GM21825 (cell line): Measurements from ENCODE around the gene CHMP2B.
"Not testable (repeated sequence)": the region's sequence is repeated elsewhere in the genome, so short reads cannot be mapped to it uniquely, and the experiment has no call there.

Experiments used
- ATAC-seq: cut with Tn5 transposase; IDR thresholded peaks from one replicate; pipeline ENCODE4 v1.9.1; 2021; ENCODE audit warnings: mild to moderate bottlenecking, moderate library complexity; ENCODE audit not compliant: unreplicated experiment

The CHMP2B gene

DNA sequence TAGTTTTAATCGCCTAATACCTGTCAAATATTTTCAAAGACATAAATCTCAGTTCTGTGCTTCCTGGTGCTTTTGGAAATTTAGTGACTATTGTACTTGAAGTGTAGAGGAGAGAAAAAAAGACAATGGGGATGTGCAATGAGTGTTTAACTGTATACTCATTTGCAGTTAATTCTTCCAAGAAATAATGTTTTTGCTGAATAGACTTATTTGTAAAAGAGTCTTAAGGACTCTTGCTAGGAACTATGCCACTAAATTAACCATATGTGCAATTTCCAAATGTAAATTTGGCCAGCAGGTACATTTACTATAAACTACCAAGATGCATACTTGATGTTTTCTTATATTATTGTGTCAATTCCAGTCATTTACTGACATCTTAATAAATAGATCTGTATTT lies 2.0 kb downstream of the CHMP2B start:
- ATAC-seq = no peak

DNA sequence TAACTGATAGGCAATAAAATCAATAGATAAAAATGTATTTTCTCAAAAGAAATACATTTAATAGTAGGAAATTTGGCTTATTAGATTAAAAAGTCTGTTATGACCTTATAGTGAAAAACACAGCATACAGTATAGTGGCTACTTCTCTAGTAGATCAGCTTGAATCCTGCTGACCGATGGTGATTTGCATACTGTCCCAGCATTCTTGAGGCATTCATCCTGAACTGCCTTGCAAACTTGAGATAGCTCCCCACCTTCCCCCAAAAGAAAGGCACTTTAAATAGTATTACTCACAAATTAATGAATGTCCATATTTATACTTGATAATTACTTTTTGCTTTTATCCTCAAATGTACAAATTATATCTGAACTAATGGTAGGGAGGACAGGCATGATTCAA lies 6.7 kb downstream of the CHMP2B start:
- ATAC-seq = no peak

DNA sequence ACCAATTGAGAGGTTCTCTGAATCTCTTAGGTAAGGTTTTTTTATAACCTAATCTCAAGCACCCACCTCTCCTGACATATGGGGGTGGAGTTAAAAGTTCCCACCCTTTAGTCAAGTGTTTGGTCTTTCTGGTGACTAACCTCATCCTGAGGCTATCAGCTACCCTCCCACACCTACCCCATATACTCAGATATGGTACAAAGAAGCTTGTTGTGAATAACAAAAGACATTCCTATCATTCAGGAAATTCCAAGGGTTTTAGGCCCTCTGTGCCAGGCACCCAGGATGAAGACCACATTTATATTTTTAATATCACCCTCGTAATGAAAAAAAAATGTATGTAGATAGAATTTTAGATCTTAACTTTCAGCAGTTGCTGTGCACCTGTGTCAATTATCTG lies 9.0 kb downstream of the CHMP2B start:
- ATAC-seq = no peak

DNA sequence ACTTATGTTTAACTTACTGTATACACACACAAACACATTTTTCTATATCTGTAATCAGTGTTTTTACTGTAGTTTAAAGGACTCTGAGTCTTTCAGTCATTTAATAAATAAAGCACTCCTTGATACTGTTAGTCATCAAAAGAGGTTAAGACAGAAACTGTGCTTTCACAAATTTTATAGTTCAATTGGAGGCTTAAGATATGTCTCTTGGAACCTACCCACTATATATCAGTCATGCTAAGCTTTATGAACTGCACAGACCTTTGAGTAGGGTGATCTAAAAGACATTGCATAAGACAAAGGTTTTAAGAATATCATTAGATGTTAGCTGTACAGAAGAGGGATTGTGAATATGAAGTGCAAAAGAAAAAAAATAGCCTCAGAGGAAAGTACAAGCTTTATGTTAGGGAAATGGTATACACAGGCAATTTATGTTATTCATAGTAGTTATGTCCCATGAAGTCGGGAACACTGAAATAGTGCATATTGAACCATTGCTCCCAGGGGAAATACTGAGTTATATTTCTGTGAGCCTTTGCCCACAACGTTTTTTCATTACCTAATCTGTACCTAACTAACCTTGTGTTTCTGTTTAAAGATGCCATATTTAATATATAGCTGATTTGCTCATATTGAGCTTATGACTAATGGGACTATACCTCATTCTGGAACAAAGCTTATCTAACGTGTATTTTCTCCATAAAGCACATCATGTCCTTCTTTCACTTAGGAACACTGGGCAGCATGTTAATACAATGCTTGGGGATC lies 19.7 kb downstream of the CHMP2B start:
- ATAC-seq = no peak

DNA sequence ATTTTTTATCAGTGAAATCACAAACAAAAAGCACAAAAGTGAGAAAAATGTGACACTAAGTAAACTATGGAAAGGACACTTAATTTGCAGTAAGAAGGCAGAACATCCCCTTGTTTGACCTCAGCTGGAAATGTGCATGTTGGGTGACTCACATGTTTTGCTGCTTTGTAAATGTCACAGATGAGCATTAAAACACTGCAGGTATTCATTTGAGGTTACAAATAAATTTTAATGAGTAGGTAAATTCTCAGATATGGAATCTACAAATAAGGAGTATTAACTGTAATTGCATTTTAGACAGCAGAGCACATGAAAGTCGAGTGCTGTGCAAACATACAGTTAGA lies 20.3 kb downstream of the CHMP2B start:
- ATAC-seq = no peak

DNA sequence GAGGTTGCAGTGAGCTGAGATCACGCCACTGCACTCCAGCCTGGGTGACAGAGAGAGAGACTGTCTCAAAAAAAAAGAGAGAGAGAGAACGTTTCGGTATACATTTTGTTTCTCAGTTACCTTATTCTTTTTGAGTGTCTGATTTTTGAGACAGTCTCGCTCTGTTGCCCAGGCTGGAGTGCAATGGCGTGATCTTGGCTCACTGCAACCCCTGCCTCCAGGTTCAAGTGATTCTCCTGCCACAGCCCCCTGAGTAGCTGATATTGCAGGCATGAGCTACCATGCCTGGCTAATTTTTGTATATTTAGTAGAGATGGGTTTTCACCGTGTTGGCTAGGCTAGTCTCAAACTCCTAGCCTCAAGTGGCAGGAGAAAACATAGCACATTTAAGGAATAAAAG lies 21.1 kb downstream of the CHMP2B start:
- not testable (repeated sequence) for ATAC-seq

DNA sequence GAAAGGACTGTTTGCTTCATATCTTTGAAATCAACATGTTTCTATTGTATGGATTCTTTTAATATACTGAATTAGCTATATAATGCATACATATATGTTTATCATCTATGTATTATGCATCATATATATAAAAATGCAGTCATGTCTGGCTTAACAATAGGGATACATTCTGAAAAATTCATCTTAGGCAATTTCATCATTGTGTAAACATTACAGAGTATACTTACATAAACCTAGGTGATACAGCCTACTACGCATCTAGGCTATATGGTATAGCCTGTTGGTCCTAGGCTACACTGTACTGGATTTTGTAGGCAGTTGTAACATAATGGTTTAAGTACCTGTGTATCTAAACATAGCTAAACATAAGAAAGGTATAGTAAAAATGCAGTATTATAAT lies 21.7 kb downstream of the CHMP2B start:
- ATAC-seq = no peak

DNA sequence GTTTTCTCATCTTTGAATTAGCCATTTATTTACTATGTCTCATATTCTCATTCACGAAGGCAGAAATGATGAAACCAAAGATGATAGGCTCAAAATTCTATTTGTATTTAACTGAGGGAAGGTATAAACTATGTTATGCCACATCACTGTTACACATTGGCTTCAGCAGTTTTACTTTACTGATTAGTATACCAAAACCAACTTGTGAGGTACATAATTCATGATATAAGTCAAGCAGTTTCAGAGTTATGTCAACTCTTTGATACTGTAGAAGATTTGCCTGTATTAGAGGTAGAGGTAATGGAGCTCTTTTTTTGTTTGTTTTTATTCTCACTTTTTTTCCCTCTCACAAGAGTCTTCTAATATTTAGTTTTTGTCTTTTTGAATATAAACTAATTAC lies 22.9 kb downstream of the CHMP2B start:
- ATAC-seq = no peak

DNA sequence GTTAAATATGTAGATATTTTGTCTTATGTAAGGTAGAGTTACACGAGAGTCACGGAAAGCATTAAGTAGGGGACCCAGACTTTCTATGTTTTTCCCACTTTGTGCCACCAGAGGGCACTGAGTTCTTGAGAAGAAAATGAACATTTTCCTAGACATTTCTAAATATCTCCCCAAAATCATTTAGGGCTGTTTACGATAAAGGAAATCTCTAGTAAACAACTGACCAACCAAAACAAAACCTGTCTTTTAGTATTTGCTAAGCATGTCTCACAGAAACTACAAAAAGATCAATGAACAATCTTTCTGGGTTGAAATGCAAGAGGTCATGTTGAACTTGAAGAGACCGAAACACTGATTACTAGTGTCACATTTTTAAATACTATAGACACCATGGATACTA lies 33.2 kb downstream of the CHMP2B start:
- ATAC-seq = no peak

DNA sequence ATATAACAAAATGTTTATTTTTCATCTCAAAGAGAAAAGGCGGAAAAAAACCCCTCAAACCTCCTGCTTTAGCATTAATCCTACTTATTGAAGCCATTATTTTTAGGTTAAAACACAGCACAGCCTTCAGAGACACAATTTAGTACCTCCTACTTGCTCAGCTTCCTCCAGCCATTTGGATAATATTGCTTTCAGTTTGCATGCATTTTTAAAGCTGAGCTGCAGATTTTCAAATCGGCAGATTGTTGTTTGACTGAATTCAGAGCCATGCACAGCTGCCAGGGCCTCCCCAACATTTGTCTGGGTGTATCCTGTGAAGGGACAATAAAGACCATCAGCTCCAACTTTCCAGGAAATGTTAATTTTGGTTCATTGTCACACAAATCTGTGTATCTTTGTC lies 34.8 kb downstream of the CHMP2B start:
- ATAC-seq = no peak

DNA sequence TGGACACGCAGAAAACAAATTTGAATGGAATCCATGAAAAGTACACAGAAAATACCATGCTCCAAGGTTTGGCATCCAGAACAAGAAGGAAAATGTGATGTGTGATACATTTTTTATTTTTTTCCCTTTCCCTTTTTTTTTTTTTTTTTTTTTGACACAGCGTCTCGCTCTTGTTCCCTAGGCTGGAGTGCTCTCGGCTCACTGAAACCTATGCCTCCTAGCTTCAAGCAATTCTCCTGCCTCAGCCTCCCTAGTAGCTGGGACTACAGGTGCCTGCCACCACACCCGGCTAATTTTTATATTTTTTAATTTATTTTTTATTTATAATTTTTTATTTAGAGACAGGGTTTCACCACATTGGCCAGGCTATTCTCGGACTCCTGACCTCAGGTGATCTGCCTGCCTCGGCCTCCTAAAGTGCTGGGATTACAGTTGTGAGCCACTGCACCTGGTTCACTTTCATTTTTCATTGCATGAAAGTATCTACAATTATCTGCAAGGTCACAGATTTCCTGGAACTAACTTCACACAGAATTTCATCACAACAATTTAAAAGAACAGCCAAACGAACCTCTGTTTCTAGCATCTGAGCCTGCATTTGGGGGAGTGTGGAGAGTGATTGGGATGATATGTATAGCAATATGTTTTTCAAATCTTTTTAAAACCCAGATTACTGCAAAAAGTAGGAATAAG lies 41.0 kb downstream of the CHMP2B start:
- no peak for ATAC-seq

DNA sequence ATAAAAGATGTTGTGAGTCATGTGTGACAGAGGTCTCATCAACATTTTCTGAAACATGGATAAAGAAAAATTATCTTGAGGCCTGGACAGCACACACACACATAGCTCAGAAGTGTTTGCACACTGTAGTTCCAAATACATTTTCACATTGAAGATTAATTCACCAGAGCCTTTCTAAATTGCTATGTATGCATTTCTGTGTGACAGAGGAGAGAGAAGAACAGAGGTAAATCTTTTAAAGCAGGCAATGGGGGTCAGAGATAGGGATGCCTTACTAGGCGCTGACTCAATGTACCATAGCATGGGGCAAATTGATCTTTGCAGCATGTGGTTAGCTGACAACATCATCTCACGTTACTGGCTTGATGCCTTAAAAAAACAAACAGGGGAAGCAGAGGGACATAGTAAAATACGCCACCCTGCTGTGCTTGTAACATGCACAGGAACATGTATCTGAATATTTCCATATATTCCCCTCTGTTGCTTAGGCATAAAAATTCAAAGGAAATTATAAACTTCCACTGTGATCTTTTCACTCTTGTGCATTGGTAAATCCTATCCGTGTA lies 41.6 kb downstream of the CHMP2B start:
- no peak for ATAC-seq

DNA sequence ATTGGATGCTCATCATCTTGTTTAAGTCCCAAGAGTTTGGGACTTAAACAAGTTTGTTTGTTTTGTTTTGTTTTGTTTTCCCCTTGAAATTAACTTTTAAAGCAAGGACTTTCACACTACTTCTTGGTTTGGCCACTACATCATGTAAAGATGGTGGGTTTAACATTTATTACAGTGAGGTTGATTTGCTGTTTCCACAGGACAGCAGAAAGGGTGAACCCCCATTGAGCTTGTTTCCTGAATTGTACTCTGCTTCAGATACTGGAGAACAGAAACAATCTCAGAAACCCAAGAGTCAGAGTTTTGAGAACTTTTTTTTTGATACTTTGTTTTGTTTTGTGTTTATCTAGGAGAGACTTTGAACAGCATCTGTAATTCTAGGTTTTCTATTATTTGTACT lies 42.6 kb downstream of the CHMP2B start:
- ATAC-seq = no peak

DNA sequence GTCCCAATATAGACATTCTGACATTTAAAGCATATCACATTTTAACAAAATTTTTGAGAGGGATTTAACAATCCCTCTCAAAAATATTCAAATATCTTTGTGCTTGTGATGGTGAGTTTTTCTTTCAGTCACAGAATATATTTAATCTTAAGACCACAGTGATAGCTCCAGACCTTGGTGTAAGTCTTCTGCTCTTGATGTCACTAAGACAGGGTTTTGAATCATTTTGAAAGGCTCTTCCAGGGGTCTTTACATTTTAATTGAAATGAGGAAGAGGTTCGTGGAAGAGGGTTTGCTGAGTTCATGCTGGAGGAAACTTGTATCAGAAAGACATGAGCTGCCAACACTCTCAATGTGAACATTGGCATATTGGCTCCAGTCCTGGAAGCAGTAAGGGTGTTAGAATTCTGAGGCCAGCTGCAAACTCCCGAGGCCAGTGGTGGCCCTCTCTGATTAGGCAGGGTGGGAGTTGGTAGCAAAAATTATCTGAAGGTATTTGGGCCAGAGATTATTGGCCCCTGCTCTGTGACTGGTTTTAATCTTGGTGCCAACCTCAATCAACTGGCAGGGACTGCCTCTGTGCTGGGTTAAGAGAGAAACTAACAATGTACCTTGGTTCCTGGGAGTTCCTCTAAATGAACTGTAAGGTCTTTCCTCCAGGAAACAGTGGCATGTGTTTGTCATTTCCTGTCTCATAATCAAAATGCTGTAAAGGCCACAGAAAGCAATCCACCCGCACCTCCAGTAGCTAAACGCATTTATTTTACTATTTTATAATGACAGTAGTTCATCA lies 44.0 kb downstream of the CHMP2B start:
- ATAC-seq = no peak

DNA sequence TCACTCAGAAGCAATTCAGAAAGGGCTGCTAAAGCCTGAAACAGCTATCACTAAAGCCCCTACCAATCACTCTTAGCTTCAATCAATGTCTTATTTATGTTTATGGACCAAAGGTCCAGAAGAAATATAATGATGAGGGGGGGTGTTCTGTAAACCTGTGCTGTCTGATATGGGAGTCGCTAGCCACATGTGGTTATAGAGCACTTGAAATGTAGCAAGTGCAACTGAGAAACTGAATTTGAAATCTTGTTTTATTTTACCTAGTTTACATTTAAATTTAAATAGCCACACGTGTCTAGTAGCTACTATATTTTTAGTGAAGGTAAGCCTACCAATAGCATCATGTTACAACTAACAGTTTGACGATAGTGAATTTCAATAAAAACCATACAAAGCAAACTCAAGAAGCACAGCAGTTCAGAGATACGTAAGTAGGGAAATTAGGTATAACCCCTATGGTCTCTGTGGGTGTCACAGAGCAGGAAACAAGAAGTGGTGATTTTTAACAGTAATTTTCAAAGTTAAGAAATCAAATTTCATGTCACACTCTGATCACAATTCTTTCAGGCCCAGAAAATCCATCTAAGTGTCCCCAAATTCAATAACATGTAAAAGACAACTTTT lies 45.7 kb downstream of the CHMP2B start:
- ATAC-seq = peak; percentile 78

DNA sequence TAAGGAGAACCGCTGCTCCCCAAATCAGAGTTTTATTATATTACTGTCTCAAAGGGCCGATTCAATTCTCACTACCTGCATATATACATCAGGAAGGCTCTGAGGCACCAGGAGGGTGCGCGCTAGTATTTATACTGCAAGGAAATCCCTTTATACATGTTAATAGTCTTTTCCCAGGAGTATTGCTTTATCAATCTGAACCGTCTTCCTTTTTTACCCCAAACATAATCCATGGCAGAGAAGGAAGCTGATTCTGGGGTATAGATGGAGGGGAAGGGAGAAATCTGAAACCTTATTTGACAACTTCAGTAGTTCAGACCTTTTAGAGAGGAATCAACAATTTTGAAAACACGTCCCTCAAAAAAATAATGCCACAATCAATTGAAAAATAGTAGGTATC lies 49.4 kb downstream of the CHMP2B start, which contains the start of gene POU1F1:
POU1F1 (minus strand) TSS at position 101 of the 400 bp plus-strand sequence. CDS start 122 bp downstream, outside the sequence.
- no peak for ATAC-seq

DNA sequence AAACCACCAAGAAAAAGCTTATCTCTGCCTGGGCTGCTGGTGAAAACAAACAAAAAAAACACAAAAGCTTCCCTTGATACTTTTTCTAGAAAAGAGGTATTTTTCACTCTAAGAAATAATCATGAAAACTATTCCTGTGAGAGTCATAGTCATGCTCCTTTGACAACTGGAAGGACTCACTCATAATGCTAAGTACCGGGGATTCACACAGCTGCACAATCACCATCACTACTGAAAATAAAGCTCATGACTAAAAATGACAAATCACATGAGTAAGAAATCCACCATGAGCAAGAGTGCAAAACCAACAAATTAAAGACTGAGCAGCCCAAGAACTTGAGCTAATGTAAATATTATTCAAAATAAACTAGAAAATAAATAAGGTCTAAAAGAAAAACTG lies 59.9 kb downstream of the CHMP2B start:
- peak; percentile 58 for ATAC-seq

DNA sequence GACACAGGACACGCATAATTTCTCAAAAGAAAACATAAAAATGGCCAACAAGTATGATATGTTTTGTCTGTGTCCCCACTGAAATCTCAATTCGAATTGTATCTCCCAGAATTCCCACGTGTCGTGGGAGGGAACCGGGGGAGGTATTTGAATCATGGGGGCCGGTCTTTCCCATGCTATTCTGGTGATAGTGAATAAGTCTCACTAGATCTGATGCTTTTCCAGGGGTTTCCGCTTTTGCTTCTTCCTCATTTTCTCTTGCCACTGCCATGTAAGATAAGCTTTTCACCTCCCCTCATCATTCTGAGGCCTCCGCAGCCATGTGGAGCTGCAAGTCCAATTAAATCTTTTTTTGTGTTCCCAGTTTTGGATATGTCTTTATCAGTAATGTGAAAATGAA lies 61.3 kb downstream of the CHMP2B start:
- ATAC-seq = no peak

DNA sequence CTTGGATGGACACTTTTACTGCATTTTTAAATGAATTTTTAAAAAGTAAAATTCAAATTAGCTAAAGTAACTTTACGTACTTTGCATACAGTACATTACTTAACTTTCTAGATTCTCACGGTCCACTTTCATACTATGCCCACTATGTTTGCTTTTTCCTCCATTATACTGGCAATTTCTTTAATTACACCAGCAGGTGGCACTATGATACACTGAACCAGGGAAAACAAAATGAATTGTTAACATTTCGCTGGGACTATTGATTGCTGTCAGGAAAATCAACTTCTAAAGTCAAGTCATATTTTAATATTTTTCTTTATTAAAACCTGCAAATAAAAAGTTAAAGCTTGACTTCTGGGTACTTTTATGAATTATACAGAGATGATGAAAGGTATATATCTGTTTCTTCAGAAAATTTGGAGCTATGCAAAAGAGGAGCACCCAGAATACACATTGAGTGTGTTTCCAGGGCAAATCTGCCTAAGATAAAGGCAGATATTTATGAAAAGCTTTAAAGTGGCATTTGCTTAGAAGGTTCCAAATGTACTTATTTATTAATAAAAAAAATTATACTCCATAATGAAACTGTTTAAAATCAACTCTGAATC lies 71.1 kb downstream of the CHMP2B start:
- ATAC-seq = peak; percentile 79

DNA sequence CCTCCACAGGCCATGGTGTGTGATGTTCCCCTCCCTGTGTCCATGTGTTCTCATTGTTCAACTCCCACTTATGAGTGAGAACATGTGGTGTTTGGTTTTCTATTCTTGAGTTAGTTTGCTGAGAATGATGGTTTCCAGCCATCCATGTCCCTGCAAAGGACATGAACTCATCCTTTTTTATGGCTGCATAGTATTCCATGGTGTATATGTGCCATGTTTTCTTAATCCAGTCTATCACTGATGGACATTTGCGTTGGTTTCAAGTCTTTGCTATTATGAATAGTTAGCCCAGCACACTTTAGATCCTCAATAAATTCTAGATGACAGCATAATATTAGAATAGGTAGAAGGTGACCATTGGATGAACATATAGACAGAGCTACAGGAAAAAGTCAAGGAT lies 77.9 kb downstream of the CHMP2B start:
- not testable (repeated sequence) for ATAC-seq
